ENCODE results near the gene HS6ST3.

HS6ST3 gene

GRCh38 chr13:96792736-96793403, 703.0 kb downstream of the HS6ST3 start:
- POLR2A ChIA-PET, result no interaction called here
- no peak for TF ChIP-seq CTCF (IDR thresholded peaks at IDR 0.05; ENCODE audit: control extremely low read depth, extremely low read depth, low read depth, missing control alignments)
- CTCF ChIA-PET, result interaction anchor here (0.8 kb wide), 1 partner anchor 19 kb away, joined by 3 read pairs; no protein-coding TSS in a partner anchor
- no peak for DNase-seq (ENCODE audit: extremely low spot score)

- no peak for TF ChIP-seq CTCF (IDR thresholded peaks at IDR 0.05; ENCODE audit: control extremely low read depth, extremely low read depth, low read depth, missing control alignments)
- ChIA-PET POLR2A (no interaction called here), CTCF (no interaction called here)
- DNase-seq (ENCODE audit: extremely low spot score), result no peak
These were observed 703.5 kb downstream of the HS6ST3 start for GRCh38 chr13:96793404-96793755.

- no peak for DNase-seq (ENCODE audit: extremely low spot score)
- ChIA-PET POLR2A (no interaction called here), CTCF (interaction anchor here (1.1 kb wide), 1 partner anchor 775 kb away, joined by 3 read pairs; no protein-coding TSS in a partner anchor)
- TF ChIP-seq CTCF (IDR thresholded peaks at IDR 0.05; ENCODE audit: control extremely low read depth, extremely low read depth, low read depth, missing control alignments), result no peak
These were observed 704.8 kb downstream of the HS6ST3 start for GRCh38 chr13:96794669-96795068.

- no peak for DNase-seq (ENCODE audit: extremely low spot score)
- POLR2A ChIA-PET, result no interaction called here
- no peak for TF ChIP-seq CTCF (IDR thresholded peaks at IDR 0.05; ENCODE audit: control extremely low read depth, extremely low read depth, low read depth, missing control alignments)
- CTCF ChIA-PET, result no interaction called here
These were observed 705.8 kb downstream of the HS6ST3 start for GRCh38 chr13:96795670-96796069.

- no peak for TF ChIP-seq CTCF (IDR thresholded peaks at IDR 0.05; ENCODE audit: control extremely low read depth, extremely low read depth, low read depth, missing control alignments)
- no peak for DNase-seq (ENCODE audit: extremely low spot score)
- CTCF ChIA-PET, result no interaction called here
- POLR2A ChIA-PET, result no interaction called here
These were observed 706.3 kb downstream of the HS6ST3 start for GRCh38 chr13:96796091-96796633.

- CTCF ChIA-PET, result interaction anchor here (1.4 kb wide), 1 partner anchor 16 kb away, joined by 3 read pairs; no protein-coding TSS in a partner anchor
- no peak for TF ChIP-seq CTCF (IDR thresholded peaks at IDR 0.05; ENCODE audit: control extremely low read depth, extremely low read depth, low read depth, missing control alignments)
- POLR2A ChIA-PET, result no interaction called here
- no peak for DNase-seq (ENCODE audit: extremely low spot score)
These were observed 707.2 kb downstream of the HS6ST3 start for GRCh38 chr13:96797136-96797535.

All from GM10248 (cell line).